GM12878 (cell line): Measurements from ENCODE around the gene HSPA4. TPM values are rescaled to one million over a fixed set of nuclear protein-coding genes. Genes with fewer than 3 reads are reported as not detected.

Experiments used
- BMI1 ChIP-seq: fragments of 450-650 bp; IDR thresholded peaks from 2 replicates; pipeline ENCODE4 v1.6.1; 2016; ENCODE audit warnings: mild to moderate bottlenecking, moderate library complexity, borderline replicate concordance
- CUX1 ChIP-seq: IDR thresholded peaks from 2 replicates; pipeline ENCODE4 v1.6.1; 2012; ENCODE audit warnings: improper control_type of control experiment, low read depth, low read length; ENCODE audit not compliant: insufficient replicate concordance
- USF2 ChIP-seq: IDR thresholded peaks from 2 replicates; pipeline ENCODE4 v1.6.1; 2011; ENCODE audit warnings: low read depth, low read length, improper control_type of control experiment, borderline replicate concordance
- ZBTB33 ChIP-seq: fragments of 450-650 bp; IDR thresholded peaks from 2 replicates; pipeline ENCODE4 v1.6.1; 2017; ENCODE audit warnings: mild to moderate bottlenecking
- polyA plus RNA-seq, 11 experiments: library from polyadenylated mRNA; depleted of rRNA in 4 of 11; unstranded in 6 of 11; stranded (reverse) in 5 of 11; fragments of >200 nt; fragmentation: Nextera tagmentation in 4 of 11; fragmentation: Illumina TruSeq in 1 of 11; extraction: Ambion mirVana in 4 of 11; extraction: Trizol in 1 of 11; gene quantifications; 1 replicate in 1 of 11; 2 replicates in 10 of 11; pipeline versions ENCODE4 v1.2.1 to v1.2.3, GENCODE V29; 2011 to 2016; ENCODE audit warnings: inconsistent platforms in 2 of 11, missing spikeins in 2 of 11, low read depth in 1 of 11
- total RNA-seq, 4 experiments: library from RNA; depleted of rRNA in 3 of 4; stranded (reverse); fragments of >200 nt in 3 of 4; fragmentation: Illumina TruSeq in 1 of 4; extraction: Trizol in 1 of 4; gene quantifications; 2 replicates each; pipeline versions ENCODE4 v1.2.1 to v1.2.3, GENCODE V29; 2013 to 2021

HSPA4 gene
- total and polyA plus RNA-seq, 10 of the 15 experiments (the other 5 are each of a cell fraction or from before 2014, with no cell fraction given) = 61.6 to 234 (median 116) TPM

GRCh38 chr5:133120156-133120750 is 68.4 kb downstream of the HSPA4 start (continued):
- TF ChIP-seq USF2 (no peak), CUX1 (no peak), BMI1 (no peak), ZBTB33 (no peak)
